ENCODE measurements around the gene SPARC. TPM values are rescaled to one million over a fixed set of nuclear protein-coding genes. Genes with fewer than 3 reads are reported as not detected.

The SPARC gene
- total RNA-seq, 1 experiment from 2014 or later = 320 TPM

DNA sequence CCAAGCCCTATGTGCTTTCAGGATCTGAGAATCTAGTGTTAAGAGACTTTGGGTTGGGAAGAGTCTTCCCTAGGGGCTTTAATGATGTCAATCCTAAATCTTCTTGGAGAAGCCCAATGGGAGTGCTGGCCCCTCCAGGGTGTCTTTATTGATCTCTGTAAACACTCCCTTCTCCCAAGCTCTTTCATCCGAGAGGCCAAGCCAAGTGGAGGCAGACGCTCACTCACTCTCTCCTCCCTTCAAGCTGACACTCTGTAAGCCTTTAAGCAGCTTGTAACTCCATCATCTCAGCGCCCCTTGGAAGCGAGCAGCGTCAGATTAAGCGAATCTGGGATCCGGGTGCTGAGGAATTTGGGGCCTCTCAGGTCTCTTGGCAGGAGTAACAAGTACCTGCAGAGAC is 37.7 kb downstream of the SPARC start:
- H3K9ac ChIP-seq (ENCODE audit: extremely low read depth, insufficient read length, low read length) = no peak overlapping the region
- no peaks in the 10 kb centered on the region for H3K79me2 ChIP-seq (ENCODE audit: insufficient read depth, low read length)
- Mint-ChIP-seq H3K9me3 (no peaks in the 10 kb centered on the region), H3K27me3 (ENCODE audit: low read depth) (peaks cover 2% of the 10 kb centered on the region; the same call in 1 of the 2 replicates), H3K4me1 (peaks cover 10 to 16% of the 10 kb centered on the region in 2 experiments), H3K27ac (no peak overlapping the region), H3K4me3 (no peak overlapping the region), H3K36me3 (ENCODE audit: insufficient read depth in 1 of 3, low read depth in 3 of 3) (no peaks in the 10 kb centered on the region)
- H3K14ac ChIP-seq (ENCODE audit: insufficient read depth, low read length) = no peak overlapping the region
- no peak overlapping the region for H2BK120ac ChIP-seq (ENCODE audit: low read depth, low read length, poor library complexity, severe bottlenecking)
- H3K4me1 ChIP-seq (ENCODE audit: insufficient read depth, low read length) = no peaks in the 10 kb centered on the region
- no peaks in the 10 kb centered on the region for H3K9me3 ChIP-seq (ENCODE audit: control insufficient read depth, low read depth, low read length)
- no peak overlapping the region for H3K4ac ChIP-seq (ENCODE audit: low read depth, low read length)
- H4K5ac ChIP-seq (ENCODE audit: insufficient read length, low read depth, low read length) = no peak overlapping the region
- no peak overlapping the region for H3K18ac ChIP-seq (ENCODE audit: insufficient read length, low read depth, low read length)
- H2AFZ ChIP-seq (ENCODE audit: low read length) = no peak overlapping the region
- no peaks in the 10 kb centered on the region for H3K79me1 ChIP-seq (ENCODE audit: insufficient read depth, low read depth, low read length, poor library complexity, severe bottlenecking)
- H3K4me2 ChIP-seq (ENCODE audit: insufficient read depth, insufficient read length, low read length) = no peak overlapping the region
- H3K23ac ChIP-seq (ENCODE audit: insufficient read length, low read depth, low read length) = no peak overlapping the region
- H2BK12ac ChIP-seq (ENCODE audit: insufficient read length, low read depth, low read length) = no peak overlapping the region
- WGBS (ENCODE audit: extremely low coverage, insufficient read length, low lambda C conversion rate) = no CpG with 5 or more reads among the region's 7 CpGs
- no peak for DNase-seq
- no peak overlapping the region for H3K27ac ChIP-seq (ENCODE audit: insufficient read length, low read depth, low read length)
- H3K56ac ChIP-seq (ENCODE audit: insufficient read length, low read depth, low read length) = no peak overlapping the region
- no peaks in the 10 kb centered on the region for H3K23me2 ChIP-seq (ENCODE audit: insufficient read length, low read depth, low read length, poor library complexity, severe bottlenecking)
- H2BK20ac ChIP-seq (ENCODE audit: low read depth, low read length, poor library complexity, severe bottlenecking) = no peak overlapping the region
- no peak overlapping the region for H2AK5ac ChIP-seq (ENCODE audit: insufficient read length, low read length)
- H2BK5ac ChIP-seq (ENCODE audit: insufficient read length, low read length) = no peak overlapping the region
- no peak overlapping the region for H4K8ac ChIP-seq (replicated peaks; ENCODE audit: insufficient read length, low read depth, low read length)
- H3K27me3 ChIP-seq (ENCODE audit: insufficient read depth, low read length) = no peaks in the 10 kb centered on the region
- TF ChIP-seq, protein P1, sequence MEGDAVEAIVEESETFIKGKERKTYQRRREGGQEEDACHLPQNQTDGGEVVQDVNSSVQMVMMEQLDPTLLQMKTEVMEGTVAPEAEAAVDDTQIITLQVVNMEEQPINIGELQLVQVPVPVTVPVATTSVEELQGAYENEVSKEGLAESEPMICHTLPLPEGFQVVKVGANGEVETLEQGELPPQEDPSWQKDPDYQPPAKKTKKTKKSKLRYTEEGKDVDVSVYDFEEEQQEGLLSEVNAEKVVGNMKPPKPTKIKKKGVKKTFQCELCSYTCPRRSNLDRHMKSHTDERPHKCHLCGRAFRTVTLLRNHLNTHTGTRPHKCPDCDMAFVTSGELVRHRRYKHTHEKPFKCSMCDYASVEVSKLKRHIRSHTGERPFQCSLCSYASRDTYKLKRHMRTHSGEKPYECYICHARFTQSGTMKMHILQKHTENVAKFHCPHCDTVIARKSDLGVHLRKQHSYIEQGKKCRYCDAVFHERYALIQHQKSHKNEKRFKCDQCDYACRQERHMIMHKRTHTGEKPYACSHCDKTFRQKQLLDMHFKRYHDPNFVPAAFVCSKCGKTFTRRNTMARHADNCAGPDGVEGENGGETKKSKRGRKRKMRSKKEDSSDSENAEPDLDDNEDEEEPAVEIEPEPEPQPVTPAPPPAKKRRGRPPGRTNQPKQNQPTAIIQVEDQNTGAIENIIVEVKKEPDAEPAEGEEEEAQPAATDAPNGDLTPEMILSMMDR (conservative IDR thresholded peaks at IDR 0.05) = no peak
- H4K91ac ChIP-seq (ENCODE audit: insufficient read length, low read depth, low read length) = no peak overlapping the region
- H2BK15ac ChIP-seq (ENCODE audit: low read depth, low read length) = no peak overlapping the region
- H4K20me1 ChIP-seq (ENCODE audit: control insufficient read depth, insufficient read depth, insufficient read length) = no peaks in the 10 kb centered on the region
- H3T11ph ChIP-seq (ENCODE audit: low read length) = no peak overlapping the region

Data from H9 (cell line).